ENCODE measurements around the gene PDSS1.

The PDSS1 gene

DNA sequence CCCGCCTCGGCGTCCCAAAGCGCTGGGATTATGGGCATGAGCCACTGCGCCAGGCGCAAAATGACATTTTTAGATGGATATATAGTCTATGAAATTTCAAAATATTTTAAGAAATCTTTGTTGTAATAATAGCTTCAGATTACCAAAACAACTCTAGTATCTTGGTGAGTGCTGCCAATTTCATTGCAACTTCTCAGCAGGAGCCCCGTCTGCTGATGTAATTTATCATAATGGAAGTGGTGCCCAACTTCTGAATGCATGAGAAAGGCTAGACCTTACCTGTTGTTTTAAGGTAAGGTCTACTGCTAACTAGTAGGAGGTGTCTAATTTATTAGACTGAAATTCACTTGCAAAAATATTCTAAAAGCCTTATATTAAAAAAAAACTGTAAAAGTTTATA lies 20.0 kb downstream of the PDSS1 start:
- no peak overlapping the region for H3K27ac Mint-ChIP-seq
- peaks cover 6% of the 10 kb centered on the region for H3K4me1 Mint-ChIP-seq
- no peak for ATAC-seq
- H3K9me3 Mint-ChIP-seq = no peaks in the 10 kb centered on the region
- no peaks in the 10 kb centered on the region for H3K27me3 Mint-ChIP-seq
- DNase-seq = no peak
- no peak overlapping the region for H3K4me3 Mint-ChIP-seq

GRCh38 chr10:26721561-26721960 lies 24.1 kb downstream of the PDSS1 start:
- DNase-seq (peak in 1 of 2 donors; percentile 21), ATAC-seq (peak; percentile 81)
- H3K4me3 Mint-ChIP-seq = no peak overlapping the region
- H3K27me3 Mint-ChIP-seq = no peaks in the 10 kb centered on the region
- no peaks in the 10 kb centered on the region for H3K9me3 Mint-ChIP-seq
- peaks cover 6% of the 10 kb centered on the region for H3K4me1 Mint-ChIP-seq
- H3K27ac Mint-ChIP-seq = peak overlapping the region in 1 of 2 donors; percentile 89

DNA sequence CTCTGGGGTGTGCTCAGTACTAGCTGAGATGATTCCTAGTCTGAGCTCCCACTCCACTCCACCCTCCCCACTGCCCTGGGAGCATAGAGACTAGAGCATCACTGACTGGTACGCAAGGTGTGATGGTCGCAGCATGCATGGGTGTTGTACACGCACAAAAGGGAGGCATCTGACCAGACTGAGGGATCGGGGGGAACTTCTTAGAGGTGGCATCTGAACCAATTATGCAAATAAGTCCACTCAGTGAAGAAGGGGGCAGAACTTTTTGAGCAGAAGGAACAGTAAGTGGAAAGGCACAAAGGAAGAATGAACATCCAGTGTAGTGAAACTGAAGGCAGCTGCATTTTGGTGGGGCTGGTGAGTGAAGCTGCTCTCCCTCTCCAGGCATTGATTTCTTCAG lies 25.5 kb downstream of the PDSS1 start:
- DNase-seq (no peak), ATAC-seq (no peak)
- Mint-ChIP-seq H3K9me3 (no peaks in the 10 kb centered on the region), H3K27ac (no peak overlapping the region), H3K4me3 (no peak overlapping the region), H3K4me1 (peaks cover 6% of the 10 kb centered on the region), H3K27me3 (no peaks in the 10 kb centered on the region)

GRCh38 chr10:26725837-26726727 lies 28.6 kb downstream of the PDSS1 start:
- no peaks in the 10 kb centered on the region for H3K27me3 Mint-ChIP-seq
- H3K9me3 Mint-ChIP-seq = no peaks in the 10 kb centered on the region
- DNase-seq (peak; percentile 23 to 31), ATAC-seq (peak; percentile 69)
- H3K4me3 Mint-ChIP-seq = no peak overlapping the region
- peaks cover 6% of the 10 kb centered on the region for H3K4me1 Mint-ChIP-seq
- H3K27ac Mint-ChIP-seq = peak overlapping the region in 1 of 2 donors; percentile 62

- no peak overlapping the region for H3K27ac Mint-ChIP-seq
- no peaks in the 10 kb centered on the region for H3K27me3 Mint-ChIP-seq
- ATAC-seq (no peak), DNase-seq (no peak)
- H3K9me3 Mint-ChIP-seq = no peaks in the 10 kb centered on the region
- H3K4me3 Mint-ChIP-seq = no peak overlapping the region
- H3K4me1 Mint-ChIP-seq = no peaks in the 10 kb centered on the region
These were observed 29.5 kb downstream of the PDSS1 start for GRCh38 chr10:26727005-26727404.

DNA sequence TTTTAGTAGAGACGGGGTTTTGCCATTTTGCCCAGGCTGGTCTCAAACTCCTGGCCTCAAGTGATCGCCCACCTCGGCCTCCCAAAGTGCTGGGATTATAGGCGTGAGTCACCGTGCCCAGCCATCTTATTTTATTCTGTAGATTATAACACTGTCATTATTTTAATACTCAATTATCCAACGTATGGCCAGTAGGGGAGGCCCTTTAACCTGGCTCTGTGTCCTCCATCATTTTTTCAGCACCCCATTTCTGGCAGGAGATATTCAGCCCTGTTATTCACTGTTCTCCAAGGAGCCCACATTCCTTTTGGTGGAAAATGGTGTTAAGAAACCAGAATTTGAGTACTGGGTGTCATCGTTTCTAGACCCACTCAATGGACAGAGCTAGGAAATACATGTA lies 31.5 kb downstream of the PDSS1 start:
- H3K4me1 Mint-ChIP-seq = no peaks in the 10 kb centered on the region
- H3K27me3 Mint-ChIP-seq = no peaks in the 10 kb centered on the region
- no peak overlapping the region for H3K27ac Mint-ChIP-seq
- H3K9me3 Mint-ChIP-seq = no peaks in the 10 kb centered on the region
- no peak for ATAC-seq
- no peak for DNase-seq
- H3K4me3 Mint-ChIP-seq = no peak overlapping the region

DNA sequence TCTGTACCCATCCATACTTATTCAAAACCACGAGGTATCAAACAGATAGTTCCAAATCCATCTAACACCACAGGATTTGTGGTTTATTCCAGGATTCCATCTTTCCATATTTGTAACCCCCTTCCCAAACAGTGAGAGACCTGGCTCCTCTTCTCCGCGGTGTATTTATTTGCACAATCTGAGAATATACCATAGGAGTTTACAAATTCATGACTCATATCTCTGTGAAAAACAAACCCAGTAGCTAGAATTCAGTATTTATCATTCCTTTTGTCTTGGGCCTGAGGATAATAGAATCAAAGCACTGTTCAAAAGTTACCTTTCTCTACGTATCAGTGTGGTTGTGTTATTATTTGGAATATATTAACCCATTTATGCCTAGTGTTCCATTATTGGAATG lies 31.9 kb downstream of the PDSS1 start:
- H3K27ac Mint-ChIP-seq = no peak overlapping the region
- no peaks in the 10 kb centered on the region for H3K27me3 Mint-ChIP-seq
- no peak for ATAC-seq
- H3K4me1 Mint-ChIP-seq = no peaks in the 10 kb centered on the region
- H3K9me3 Mint-ChIP-seq = no peaks in the 10 kb centered on the region
- no peak overlapping the region for H3K4me3 Mint-ChIP-seq
- DNase-seq = no peak

DNA sequence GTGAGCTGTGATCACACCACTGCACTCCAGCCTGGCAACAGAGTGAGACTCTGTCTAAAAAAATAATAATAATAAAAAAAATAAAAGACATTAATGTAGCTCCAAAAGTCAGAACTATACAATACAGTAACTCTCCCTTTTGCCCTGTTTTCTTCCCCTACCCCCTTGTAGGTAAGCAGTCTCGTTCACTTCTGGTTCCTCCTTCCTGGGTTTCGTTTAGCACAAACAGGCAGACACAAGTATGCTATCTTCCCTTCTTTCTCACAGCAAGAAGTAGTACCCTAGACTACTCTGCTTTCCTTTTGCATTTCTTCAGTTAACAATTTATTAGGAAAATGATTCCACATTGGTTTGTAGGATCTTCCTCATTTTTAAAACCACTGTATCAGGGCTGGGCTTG lies 33.1 kb downstream of the PDSS1 start:
- H3K27me3 Mint-ChIP-seq = no peaks in the 10 kb centered on the region
- no peaks in the 10 kb centered on the region for H3K4me1 Mint-ChIP-seq
- DNase-seq (no peak), ATAC-seq (no peak)
- H3K4me3 Mint-ChIP-seq = no peak overlapping the region
- no peak overlapping the region for H3K27ac Mint-ChIP-seq
- H3K9me3 Mint-ChIP-seq = no peaks in the 10 kb centered on the region

DNA sequence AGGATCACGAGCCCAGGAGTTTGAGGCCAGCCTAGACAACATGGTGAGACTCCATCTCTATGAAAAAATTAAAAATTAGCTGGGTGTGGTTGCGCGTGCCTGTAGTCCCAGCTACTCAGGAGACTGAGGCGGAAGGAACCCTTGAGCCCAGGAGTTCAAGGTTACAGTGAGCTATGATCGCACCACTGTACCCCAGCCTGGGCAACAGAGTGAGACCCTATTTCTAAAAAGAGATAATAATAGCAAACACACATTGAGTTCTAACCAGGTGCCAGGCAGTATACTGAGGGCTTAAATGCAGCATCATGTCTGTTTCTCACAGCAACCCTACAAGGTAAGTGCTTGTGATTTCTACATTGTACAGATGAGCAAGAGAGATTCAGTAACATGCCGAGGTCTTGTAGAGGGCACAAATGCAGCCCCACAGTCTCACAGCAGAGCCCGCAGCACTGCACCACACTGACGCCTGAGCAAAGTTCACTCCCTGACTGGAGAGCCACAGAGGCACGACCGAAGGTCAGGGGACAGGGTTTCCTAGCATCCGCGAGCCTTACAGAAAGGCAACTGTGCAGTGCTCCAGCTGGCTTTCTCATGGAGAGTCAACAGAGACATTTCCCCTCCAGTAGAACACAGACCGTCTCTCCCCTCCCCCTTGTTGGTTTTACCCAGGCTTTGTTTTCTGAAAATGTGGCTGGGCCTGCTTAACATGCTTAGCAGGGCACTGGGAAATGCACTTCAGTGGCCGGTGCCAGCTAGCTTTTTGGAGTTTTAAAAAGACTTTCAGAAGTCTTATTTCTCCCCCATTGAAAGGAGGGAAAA lies 36.5 kb downstream of the PDSS1 start:
- Mint-ChIP-seq H3K27me3 (no peaks in the 10 kb centered on the region), H3K9me3 (no peaks in the 10 kb centered on the region), H3K4me1 (peaks cover 22% of the 10 kb centered on the region), H3K4me3 (no peak overlapping the region), H3K27ac (peak overlapping the region in 1 of 2 donors; percentile 59)
- ATAC-seq (no peak), DNase-seq (no peak)

GRCh38 chr10:26735435-26735834 lies 37.9 kb downstream of the PDSS1 start:
- Mint-ChIP-seq H3K4me3 (no peak overlapping the region), H3K27me3 (no peaks in the 10 kb centered on the region), H3K9me3 (no peaks in the 10 kb centered on the region), H3K4me1 (peaks cover 27% of the 10 kb centered on the region), H3K27ac (peak overlapping the region in 1 of 2 donors; percentile 14)
- DNase-seq = no peak
- ATAC-seq = no peak

- peak overlapping the region; percentile 80 to 82 for H3K27ac Mint-ChIP-seq
- H3K4me3 Mint-ChIP-seq = no peak overlapping the region
- DNase-seq (peak; percentile 17 to 50), ATAC-seq (peak; percentile 94)
- no peaks in the 10 kb centered on the region for H3K9me3 Mint-ChIP-seq
- peaks cover 27% of the 10 kb centered on the region for H3K4me1 Mint-ChIP-seq
- H3K27me3 Mint-ChIP-seq = no peaks in the 10 kb centered on the region
These were observed 40.2 kb downstream of the PDSS1 start for GRCh38 chr10:26737730-26738129.

- Mint-ChIP-seq H3K4me3 (no peak overlapping the region), H3K4me1 (peaks cover 27% of the 10 kb centered on the region), H3K27ac (peak overlapping the region; percentile 8 to 80), H3K9me3 (no peaks in the 10 kb centered on the region), H3K27me3 (no peaks in the 10 kb centered on the region)
- DNase-seq = no peak
- no peak for ATAC-seq
These were observed 40.9 kb downstream of the PDSS1 start for GRCh38 chr10:26738301-26738911.

DNA sequence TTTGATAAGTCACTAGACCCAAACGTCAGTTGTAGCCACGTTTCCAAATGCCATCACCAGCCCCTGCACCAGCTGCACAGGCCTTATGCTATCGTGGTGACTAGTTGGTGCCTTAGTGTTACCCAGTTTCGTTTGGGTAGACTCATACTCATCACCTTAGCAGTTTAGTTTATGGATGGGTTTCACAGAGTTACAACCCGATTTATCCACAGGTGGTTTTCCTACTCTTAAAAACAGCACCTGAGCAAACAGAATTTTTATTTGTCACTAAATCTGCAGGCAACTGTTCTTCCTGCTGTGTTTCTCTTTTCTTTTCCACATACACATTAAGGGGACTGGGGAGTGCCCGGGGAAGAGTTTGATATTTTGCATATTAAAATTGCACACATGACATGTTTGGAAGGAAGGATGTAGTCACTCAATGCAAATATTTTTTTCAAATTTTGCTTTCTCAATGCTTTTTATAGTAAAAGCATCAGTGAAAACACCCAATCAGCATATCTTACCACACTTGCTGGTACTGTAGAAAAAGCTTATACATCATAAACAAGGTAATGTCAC lies 41.6 kb downstream of the PDSS1 start:
- ATAC-seq (no peak), DNase-seq (no peak)
- H3K4me3 Mint-ChIP-seq = no peak overlapping the region
- H3K27ac Mint-ChIP-seq = peak overlapping the region; percentile 76 to 88
- H3K4me1 Mint-ChIP-seq = peaks cover 27% of the 10 kb centered on the region
- no peaks in the 10 kb centered on the region for H3K27me3 Mint-ChIP-seq
- no peaks in the 10 kb centered on the region for H3K9me3 Mint-ChIP-seq

- no peaks in the 10 kb centered on the region for H3K27me3 Mint-ChIP-seq
- ATAC-seq (no peak), DNase-seq (no peak)
- H3K9me3 Mint-ChIP-seq = no peaks in the 10 kb centered on the region
- no peak overlapping the region for H3K27ac Mint-ChIP-seq
- no peak overlapping the region for H3K4me3 Mint-ChIP-seq
- peaks cover 23% of the 10 kb centered on the region for H3K4me1 Mint-ChIP-seq
These were observed 43.9 kb downstream of the PDSS1 start for GRCh38 chr10:26741368-26741767.

DNA sequence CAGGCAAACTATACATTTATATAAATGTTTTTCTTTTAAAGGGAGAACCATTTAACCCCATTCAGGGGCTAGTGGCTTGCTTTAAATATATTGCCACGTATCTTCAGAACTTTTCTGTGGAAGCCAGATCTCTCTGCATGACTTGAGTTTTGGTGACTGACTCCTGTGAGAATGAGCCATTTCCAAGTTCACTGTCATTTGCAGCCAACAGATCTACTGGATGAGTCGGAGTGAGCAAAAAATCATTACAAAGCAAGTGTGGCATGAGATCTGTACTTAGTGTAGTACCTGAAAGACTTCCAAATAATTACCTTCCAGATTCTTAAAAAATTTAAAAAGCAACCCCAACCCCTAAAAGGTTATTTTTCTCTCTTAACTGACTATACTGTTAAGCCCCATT lies 45.6 kb downstream of the PDSS1 start:
- H3K4me1 Mint-ChIP-seq = peaks cover 6% of the 10 kb centered on the region
- H3K9me3 Mint-ChIP-seq = no peaks in the 10 kb centered on the region
- H3K27me3 Mint-ChIP-seq = no peaks in the 10 kb centered on the region
- no peak overlapping the region for H3K4me3 Mint-ChIP-seq
- peak overlapping the region; percentile 80 to 82 for H3K27ac Mint-ChIP-seq
- ATAC-seq (no peak), DNase-seq (no peak)
